Ovary (tissue), 3 donors: Measurements from ENCODE around the gene KDM3A.

Experiments
- EP300 ChIP-seq: sonication (generic); formaldehyde crosslinking; IDR thresholded peaks from one replicate; pipeline ENCODE4 v1.6.1; 2017; ENCODE audit warnings: antibody characterized with exemption
- POLR2A ChIP-seq: fragments of 450-650 bp; IDR thresholded peaks from one replicate; pipeline ENCODE4 v1.6.1; 2017; ENCODE audit warnings: antibody characterized with exemption, mild to moderate bottlenecking, moderate library complexity
- TF ChIP-seq, protein P1 (sequence below), 3 donors: fragments of 450-650 bp in 2 of 3; fragments of 200-600 bp in 1 of 3; IDR thresholded peaks; one replicate each; pipeline versions ENCODE4 v1.5.1 to v1.8.0; 2016 to 2022; ENCODE audit warnings: antibody characterized with exemption in 3 of 3, mild to moderate bottlenecking in 1 of 3
- donor health status: DM: no; HTN: no; CAD: no.

DNA sequence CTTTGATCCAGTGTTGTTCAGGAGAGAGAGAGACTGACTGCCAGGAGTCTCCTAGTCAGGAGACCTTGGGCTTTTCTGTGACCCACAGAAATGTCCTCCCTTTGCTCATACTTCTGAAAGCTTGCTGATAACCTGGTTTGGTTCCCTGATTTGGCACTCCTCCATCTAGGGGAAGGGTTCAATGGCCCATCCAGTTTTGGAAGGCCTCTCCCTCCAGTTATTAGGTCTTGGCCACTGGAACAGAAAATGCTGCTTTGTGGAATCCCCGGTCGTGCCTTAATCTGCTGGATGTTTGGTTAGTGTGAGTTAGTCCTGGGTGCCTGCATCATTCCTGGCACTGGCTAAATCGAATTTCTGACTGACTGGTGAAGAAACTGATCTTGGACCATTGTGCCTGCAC is 35.7 kb downstream of the KDM3A start:
- TF ChIP-seq EP300: no peak
- TF ChIP-seq, protein P1, sequence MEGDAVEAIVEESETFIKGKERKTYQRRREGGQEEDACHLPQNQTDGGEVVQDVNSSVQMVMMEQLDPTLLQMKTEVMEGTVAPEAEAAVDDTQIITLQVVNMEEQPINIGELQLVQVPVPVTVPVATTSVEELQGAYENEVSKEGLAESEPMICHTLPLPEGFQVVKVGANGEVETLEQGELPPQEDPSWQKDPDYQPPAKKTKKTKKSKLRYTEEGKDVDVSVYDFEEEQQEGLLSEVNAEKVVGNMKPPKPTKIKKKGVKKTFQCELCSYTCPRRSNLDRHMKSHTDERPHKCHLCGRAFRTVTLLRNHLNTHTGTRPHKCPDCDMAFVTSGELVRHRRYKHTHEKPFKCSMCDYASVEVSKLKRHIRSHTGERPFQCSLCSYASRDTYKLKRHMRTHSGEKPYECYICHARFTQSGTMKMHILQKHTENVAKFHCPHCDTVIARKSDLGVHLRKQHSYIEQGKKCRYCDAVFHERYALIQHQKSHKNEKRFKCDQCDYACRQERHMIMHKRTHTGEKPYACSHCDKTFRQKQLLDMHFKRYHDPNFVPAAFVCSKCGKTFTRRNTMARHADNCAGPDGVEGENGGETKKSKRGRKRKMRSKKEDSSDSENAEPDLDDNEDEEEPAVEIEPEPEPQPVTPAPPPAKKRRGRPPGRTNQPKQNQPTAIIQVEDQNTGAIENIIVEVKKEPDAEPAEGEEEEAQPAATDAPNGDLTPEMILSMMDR (IDR thresholded peaks at IDR 0.05): no peak
- TF ChIP-seq POLR2A: no peak
